HCT116 (cell line): ENCODE results near the gene CIITA. TPM values are rescaled to one million over a fixed set of nuclear protein-coding genes. Genes with fewer than 3 reads are reported as not detected.

ENCODE experiments used
- ATAC-seq: fragments of 200-7000 bp; cut with Tn5 transposase; 2 replicates; pipeline ENCODE4 v1.9.1; 2020; ENCODE audit warnings: mild to moderate bottlenecking, moderate library complexity
- BruUV-seq: library from RNA; stranded (reverse); fragments of 400-500 nt; replicated peaks from 2 replicates; lab custom pipeline; 2021; lab: Mats Ljungman, UMichigan
- CTCF ChIA-PET: fragments of 300-600 bp; sonication (Branson Sonifier 250); formaldehyde crosslinking; loops from one replicate; lab custom pipeline; 2021; ENCODE audit warnings: antibody characterized with exemption; lab: Charles Lee
- POLR2A ChIA-PET: fragments of 300-600, 350-600 bp; sonication (Branson Sonifier 250); formaldehyde crosslinking; loops from one replicate; lab custom pipeline; 2021; ENCODE audit warnings: antibody characterized with exemption; lab: Charles Lee
- RAD21 ChIA-PET, 2 experiments: fragments of 300-600 bp; sonication (Branson Sonifier 250); formaldehyde crosslinking; loops; one replicate each; lab custom pipeline; 2023; ENCODE audit warnings: low total read pairs in 2 of 2; ENCODE audit not compliant: uncharacterized antibody in 2 of 2, unreplicated experiment in 2 of 2, low non-redundant PET in 1 of 2; lab: Charles Lee
- DNase-seq: peaks from one replicate; pipeline ENCODE4 v3.0.0-alpha.2; 2010; ENCODE audit warnings: low read depth, low spot score
- H2AFZ ChIP-seq: fragments of 200-600 bp; shearing (Covaris generic), sonication (generic); 2 replicates; pipeline ENCODE4 v1.6.1; 2017; ENCODE audit warnings: low read depth, mixed run types, mixed read lengths, antibody characterized with exemption, low read length; ENCODE audit not compliant: poor library complexity, severe bottlenecking
- H3K27ac ChIP-seq: 2 replicates; pipeline ENCODE4 v1.5.1; 2012; ENCODE audit warnings: low read depth, low read length
- H3K27me3 ChIP-seq: fragments of 200-600 bp; sonication (generic); 2 replicates; pipeline ENCODE4 v1.6.1; 2016; ENCODE audit warnings: mixed run types, low read length, mixed read lengths; ENCODE audit not compliant: insufficient read depth
- H3K36me3 ChIP-seq, 2 experiments: fragments of 200-500 bp in 1 of 2; fragments of 200-600 bp in 1 of 2; sonication (Bioruptor generic) in 1 of 2; sonication (generic) in 1 of 2; 2 replicates each; pipeline versions ENCODE4 v1.5.1 to v1.6.1; 2014 to 2016; ENCODE audit warnings: low read length in 2 of 2, inconsistent platforms in 1 of 2, mixed read lengths in 1 of 2, mixed run types in 1 of 2; ENCODE audit not compliant: insufficient read depth in 2 of 2, control insufficient read depth in 1 of 2
- H3K4me1 ChIP-seq, 2 experiments: fragments of 200-600 bp in 1 of 2; sonication (generic) in 1 of 2; 2 replicates each; pipeline versions ENCODE4 v1.5.1 to v1.6.1; 2012 to 2017; ENCODE audit warnings: low read length in 2 of 2, inconsistent platforms in 1 of 2, mild to moderate bottlenecking in 1 of 2, mixed read lengths in 1 of 2, mixed run types in 1 of 2, moderate library complexity in 1 of 2; ENCODE audit not compliant: insufficient read depth in 2 of 2, control insufficient read depth in 1 of 2
- H3K4me2 ChIP-seq: fragments of 200-600 bp; sonication (generic); 2 replicates; pipeline ENCODE4 v1.6.1; 2017; ENCODE audit warnings: mixed run types, low read length, mixed read lengths
- H3K4me3 ChIP-seq, 2 experiments: fragments of 200-600 bp in 1 of 2; sonication (generic) in 1 of 2; replicated peaks in 1 of 2; 2 replicates each; pipeline ENCODE4 v1.5.1; 2011 to 2016; ENCODE audit warnings: low read length in 2 of 2, control low read depth in 1 of 2, low read depth in 1 of 2, mild to moderate bottlenecking in 1 of 2, mixed read lengths in 1 of 2, mixed run types in 1 of 2
- H3K79me2 ChIP-seq: fragments of 200-600 bp; sonication (generic); 2 replicates; pipeline ENCODE4 v1.6.1; 2017; ENCODE audit warnings: mild to moderate bottlenecking, mixed run types, low read length, moderate library complexity, mixed read lengths; ENCODE audit not compliant: insufficient read depth
- H3K9ac ChIP-seq: fragments of 200-600 bp; sonication (generic); 2 replicates; pipeline ENCODE4 v1.6.1; 2016; ENCODE audit warnings: low read length, mixed read lengths
- H3K9me2 ChIP-seq: fragments of 200-600 bp; sonication (generic), shearing (Covaris generic); 2 replicates; pipeline ENCODE4 v1.6.1; 2017; ENCODE audit warnings: mixed run types, mild to moderate bottlenecking, moderate library complexity; ENCODE audit not compliant: insufficient read depth
- H3K9me3 ChIP-seq, 2 experiments: fragments of 200-500 bp in 1 of 2; fragments of 200-600 bp in 1 of 2; sonication (Bioruptor generic) in 1 of 2; sonication (generic) in 1 of 2; 2 replicates each; pipeline ENCODE4 v1.6.1; 2014 to 2017; ENCODE audit warnings: low read length in 2 of 2, mixed read lengths in 2 of 2, inconsistent platforms in 1 of 2, low read depth in 1 of 2, mild to moderate bottlenecking in 1 of 2, mixed run types in 1 of 2, moderate library complexity in 1 of 2; ENCODE audit not compliant: control insufficient read depth in 1 of 2, insufficient read depth in 1 of 2
- H4K20me1 ChIP-seq: fragments of 200-600 bp; sonication (generic), shearing (Covaris generic); 2 replicates; pipeline ENCODE4 v1.6.1; 2017; ENCODE audit warnings: mixed run types, mild to moderate bottlenecking, moderate library complexity; ENCODE audit not compliant: insufficient read depth
- ATF3 ChIP-seq: IDR thresholded peaks from 2 replicates; pipeline ENCODE4 v1.6.1; 2012
- CBX3 ChIP-seq: IDR thresholded peaks from 2 replicates; pipeline ENCODE4 v1.6.1; 2012; ENCODE audit warnings: low read depth
- EGR1 ChIP-seq: IDR thresholded peaks from 2 replicates; pipeline ENCODE4 v1.6.1; 2012; ENCODE audit warnings: low read depth
- ELF1 ChIP-seq: IDR thresholded peaks from 2 replicates; pipeline ENCODE4 v1.6.1; 2012; ENCODE audit warnings: low read depth, borderline replicate concordance
- FOSL1 ChIP-seq: IDR thresholded peaks from 2 replicates; pipeline ENCODE4 v1.6.1; 2012; ENCODE audit warnings: low read depth
- JUND ChIP-seq: IDR thresholded peaks from 2 replicates; pipeline ENCODE4 v1.6.1; 2012
- POLR2A ChIP-seq: IDR thresholded peaks from 2 replicates; pipeline ENCODE4 v1.7.0; 2011; ENCODE audit warnings: borderline replicate concordance; ENCODE audit not compliant: insufficient read depth, insufficient read length; ENCODE audit errors: extremely low read depth
- POLR2AphosphoS5 ChIP-seq: IDR thresholded peaks from 2 replicates; pipeline ENCODE4 v1.6.1; 2011; ENCODE audit warnings: mild to moderate bottlenecking, low read depth, low read length, moderate library complexity
- REST ChIP-seq: IDR thresholded peaks from 2 replicates; pipeline ENCODE4 v1.6.1; 2012; ENCODE audit warnings: low read depth
- SP1 ChIP-seq: IDR thresholded peaks from 2 replicates; pipeline ENCODE4 v1.6.1; 2012; ENCODE audit warnings: low read depth
- ZFX ChIP-seq: fragments of 450-650 bp; IDR thresholded peaks from 2 replicates; pipeline ENCODE4 v1.6.1; 2017
- ZNF274 ChIP-seq: fragments of 200-500 bp; sonication (Bioruptor generic); IDR thresholded peaks from 2 replicates; pipeline ENCODE4 v1.6.1; 2014; ENCODE audit warnings: mild to moderate bottlenecking, low read depth, low read length, inconsistent platforms
- intact Hi-C: fragments of 100-400 bp; cut with micrococcal nuclease; formaldehyde crosslinking; loops from 2 replicates; pipeline ENCODE4 v1.10.0; 2022
- total RNA-seq: library from RNA; stranded (reverse); gene quantifications from one replicate; pipeline ENCODE4 v1.2.1, GENCODE V29; 2021; ENCODE audit not compliant: unreplicated experiment

CIITA gene
- total RNA-seq, 1 experiment from 2014 or later: 0.25 TPM

- DNase-seq (no peak), ATAC-seq (no peak)
- intact Hi-C loops: loop anchor here (10.0 kb wide), 1 partner anchor 747 kb away; no protein-coding TSS in a partner anchor
- ChIA-PET POLR2A (interaction anchor here (1.9 kb wide), 1 partner anchor 288 kb away, joined by 8 read pairs; the partner anchor contains the start of gene SOCS1), RAD21 (no interaction called here), CTCF (interaction anchor here (0.7 to 1.3 kb wide), 3 partner anchors 14 to 428 kb away, joined by 3 read pairs; partner anchors contain the start of gene SOCS1)
- no TSS peak for BruUV-seq
- Histone ChIP-seq H3K9ac (no peak overlapping the region), H3K4me3 (no peak overlapping the region), H2AFZ (no peak overlapping the region), H3K79me2 (no peaks in the 10 kb centered on the region), H3K27ac (no peak overlapping the region), H3K4me1 (peaks cover 0 to 3% of the 10 kb centered on the region in 2 experiments; a peak in 1 of 4 replicates), H3K4me2 (no peak overlapping the region), H3K9me2 (no peaks in the 10 kb centered on the region), H3K9me3 (no peaks in the 10 kb centered on the region), H3K27me3 (no peaks in the 10 kb centered on the region), H4K20me1 (no peaks in the 10 kb centered on the region), H3K36me3 (peaks cover 2 to 11% of the 10 kb centered on the region in 2 experiments; a peak in 2 of 4 replicates)
- no peak for TF ChIP-seq REST
- TF ChIP-seq FOSL1: no peak
- TF ChIP-seq CBX3: no peak
- TF ChIP-seq JUND: no peak
- TF ChIP-seq POLR2AphosphoS5: no peak
- TF ChIP-seq ELF1: no peak
- no peak for TF ChIP-seq ZFX
- no peak for TF ChIP-seq ATF3
- no peak for TF ChIP-seq SP1
- no peak for TF ChIP-seq ZNF274
- TF ChIP-seq POLR2A: no peak
- TF ChIP-seq EGR1: no peak
These were observed 91.0 kb downstream of the CIITA start for GRCh38 chr16:10967986-10968385.
